Measurements from ENCODE around the gene CHAT. TPM values are rescaled to one million over a fixed set of nuclear protein-coding genes. Genes with fewer than 3 reads are reported as not detected.

Gene CHAT
- total and polyA plus RNA-seq, 2 donors (not counting 3 experiments of a cell fraction or from before 2014, with no cell fraction given), result not detected

DNA sequence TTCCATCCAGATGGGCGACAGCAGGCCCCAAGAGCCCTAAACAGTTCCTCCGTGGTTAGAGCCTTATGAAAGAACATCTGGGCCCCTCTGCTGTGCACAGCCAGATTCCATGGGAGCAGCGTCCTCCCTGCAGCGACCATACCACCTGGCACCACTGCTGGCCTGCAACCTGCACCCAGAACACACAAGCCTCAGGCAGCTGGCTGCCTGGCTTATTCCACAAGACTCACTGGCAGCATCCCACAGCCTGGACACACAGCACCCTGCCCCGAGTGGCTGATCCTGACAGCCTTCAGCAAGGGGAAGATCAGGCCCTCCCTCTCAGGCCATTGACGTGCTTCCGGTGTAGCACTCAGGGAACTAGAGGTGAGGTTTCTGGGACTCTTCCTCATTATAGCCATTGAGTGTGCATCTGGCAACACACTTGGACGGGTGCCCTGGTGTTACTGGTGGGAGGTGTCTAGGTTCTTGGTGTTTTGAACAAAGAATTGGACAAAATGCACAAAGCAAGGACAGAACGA is 41.2 kb upstream of the CHAT start:
- H3K9me3 ChIP-seq (replicated peaks; ENCODE audit: control insufficient read depth, insufficient read depth, low read length), result no peaks in the 10 kb centered on the region
- no TSS peak for BruUV-seq (replicated peaks)
- no peak overlapping the region for H3K4me3 ChIP-seq (replicated peaks in 1 of 3; ENCODE audit: insufficient read depth in 1 of 3, low read depth in 1 of 3, low read length in 3 of 3)
- no peak overlapping the region for H2AFZ ChIP-seq (ENCODE audit: low read depth, low read length)
- no peak for TF ChIP-seq JUN (IDR thresholded peaks at IDR 0.05; ENCODE audit: borderline replicate concordance, insufficient read depth, insufficient read length, low read depth)
- TF ChIP-seq POLR2A (IDR thresholded peaks at IDR 0.05; ENCODE audit: low read depth, low read length), result no peak
- TF ChIP-seq MYC (IDR thresholded peaks at IDR 0.05; ENCODE audit: low read depth, low read length), result no peak
- no peak for TF ChIP-seq POLR2AphosphoS5 (IDR thresholded peaks at IDR 0.05; ENCODE audit: insufficient read depth, low read depth, low read length)
- no peak for TF ChIP-seq FOS (IDR thresholded peaks at IDR 0.05; ENCODE audit: borderline replicate concordance, insufficient read depth, low read length)
- no peak for TF ChIP-seq MAX (IDR thresholded peaks at IDR 0.05; ENCODE audit: insufficient read depth, insufficient read length)
- TF ChIP-seq EZH2 (IDR thresholded peaks at IDR 0.05; ENCODE audit: borderline replicate concordance, low read depth, low read length, severe bottlenecking), result no peak
- no peak for TF ChIP-seq CTCF (IDR thresholded peaks at IDR 0.05; ENCODE audit: extremely low read depth in 1 of 2, insufficient read depth in 1 of 2, low read depth in 1 of 2, low read length in 2 of 2)
- no peak for TF ChIP-seq GATA2 (IDR thresholded peaks at IDR 0.05; ENCODE audit: insufficient read depth, insufficient read length, low read depth, low read length)
- no peaks in the 10 kb centered on the region for H3K9me1 ChIP-seq (replicated peaks; ENCODE audit: control insufficient read depth, extremely low read depth, insufficient read depth, low read length)
- H3K36me3 ChIP-seq (ENCODE audit: control insufficient read depth in 2 of 2, extremely low read depth in 1 of 2, insufficient read depth in 2 of 2, low read length in 2 of 2), result no peaks in the 10 kb centered on the region
- no peak overlapping the region for H3K9ac ChIP-seq (replicated peaks; ENCODE audit: extremely low read depth, insufficient read depth, low read length)
- H3K4me2 ChIP-seq (ENCODE audit: insufficient read depth, low read length), result no peak overlapping the region
- H3K79me2 ChIP-seq (ENCODE audit: control insufficient read depth, insufficient read depth, low read length), result no peaks in the 10 kb centered on the region
- DNase-seq (ENCODE audit: low read depth, low spot score), result no peak
- dilution Hi-C loops (cut with MboI; ENCODE audit: extremely low pct_ligation_motif_present, low sequenced_read_pairs), result no loop called here
- ChIA-PET POLR2A (no interaction called here), CTCF (no interaction called here)
- no peaks in the 10 kb centered on the region for H3K27me3 ChIP-seq (ENCODE audit: control insufficient read depth in 2 of 2, insufficient read depth in 2 of 2, low read length in 2 of 2)
- H3K27ac ChIP-seq (ENCODE audit: insufficient read depth, low read depth, low read length), result no peak overlapping the region
- no peak for FAIRE-seq
- intact Hi-C loops (cut with micrococcal nuclease), result no loop called here
- H4K20me1 ChIP-seq (replicated peaks; ENCODE audit: control insufficient read depth, extremely low read depth, insufficient read depth, low read length), result no peaks in the 10 kb centered on the region
- no peaks in the 10 kb centered on the region for H3K4me1 ChIP-seq (ENCODE audit: control insufficient read depth, extremely low read depth, insufficient read depth, low read length)
